ENCODE results near the gene CDH13.

DNA sequence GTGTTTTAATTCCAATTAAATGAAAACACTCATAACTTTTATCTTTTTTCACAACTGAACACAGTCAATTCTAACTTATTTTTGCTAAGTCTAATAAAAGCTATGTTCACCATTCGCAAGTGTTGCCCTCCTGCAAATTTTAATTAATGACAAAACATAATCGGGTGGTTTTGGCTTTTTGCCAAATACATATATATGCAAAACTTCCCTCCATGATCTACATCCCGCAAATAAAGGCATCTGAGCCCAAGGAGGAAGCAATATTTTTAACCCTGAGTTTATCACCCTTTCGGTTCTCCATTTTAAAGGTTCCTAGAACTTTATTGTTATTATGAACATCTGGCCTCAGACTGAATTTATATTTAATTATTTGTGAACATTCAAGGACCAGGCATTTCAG, 507.9 kb downstream of the CDH13 start:
- TF ChIP-seq GATA3 (IDR thresholded peaks at IDR 0.05; ENCODE audit: low read depth, low read length) (no peak), GATA2 (IDR thresholded peaks at IDR 0.05; ENCODE audit: low read depth, low read length) (no peak)

Data from SH-SY5Y (cell line).